NK-92 (cell line): ENCODE results near the gene MYH7.

ENCODE experiments used
- DNase-seq: peaks from one replicate; lab custom pipeline; 2025; ENCODE audit not compliant: unreplicated experiment; lab: John Stamatoyannopoulos, UW

Gene MYH7

GRCh38 chr14:23449314-23449713 is 13.9 kb upstream of the MYH7 start:
- no peak for DNase-seq

GRCh38 chr14:23447361-23448350 is 12.2 kb upstream of the MYH7 start:
- no peak for DNase-seq

- no peak for DNase-seq
These were observed 10.9 kb upstream of the MYH7 start for GRCh38 chr14:23446291-23446851.

GRCh38 chr14:23445773-23446172 is 10.3 kb upstream of the MYH7 start:
- no peak for DNase-seq

GRCh38 chr14:23444314-23444713 is 8.9 kb upstream of the MYH7 start:
- DNase-seq = no peak

- DNase-seq = no peak
These were observed 8.4 kb upstream of the MYH7 start for GRCh38 chr14:23443881-23444280.

GRCh38 chr14:23443411-23443812 is 8.0 kb upstream of the MYH7 start:
- no peak for DNase-seq

- no peak for DNase-seq
These were observed 7.4 kb upstream of the MYH7 start for GRCh38 chr14:23442721-23443356.

GRCh38 chr14:23441076-23441475 is 5.6 kb upstream of the MYH7 start:
- DNase-seq = no peak

GRCh38 chr14:23439107-23439835 is 3.8 kb upstream of the MYH7 start:
- DNase-seq = no peak

GRCh38 chr14:23438101-23438971 is 2.9 kb upstream of the MYH7 start:
- DNase-seq = no peak

GRCh38 chr14:23437133-23438100 is 2.0 kb upstream of the MYH7 start:
- DNase-seq = no peak

- no peak for DNase-seq
These were observed 1.1 kb upstream of the MYH7 start for GRCh38 chr14:23436327-23437132.

- DNase-seq = no peak
These were observed 805 bp downstream of the MYH7 start for GRCh38 chr14:23434488-23435222.

GRCh38 chr14:23433457-23433856 is 2.0 kb downstream of the MYH7 start:
- DNase-seq = no peak

GRCh38 chr14:23432946-23433345 is 2.5 kb downstream of the MYH7 start:
- DNase-seq = no peak

- DNase-seq = no peak
These were observed 3.1 kb downstream of the MYH7 start for GRCh38 chr14:23432102-23432925.
